Astrocyte of the spinal cord (primary cell): ENCODE data around the gene P3R3URF.

Source experiments
- DNase-seq: peaks from one replicate; pipeline ENCODE4 v3.0.0; 2011; ENCODE audit warnings: low read depth, low spot score
- H3K4me3 ChIP-seq: 2 replicates; pipeline ENCODE4 v1.5.1; 2011; ENCODE audit warnings: low read depth, mild to moderate bottlenecking, low read length, moderate library complexity
- in situ Hi-C: cut with HindIII; loops from 2 replicates; pipeline ENCODE4 v1.10.0; 2017; ENCODE audit warnings: low sequenced_read_pairs
- TF ChIP-seq, protein P1 (sequence below): IDR thresholded peaks from 2 replicates; pipeline ENCODE4 v1.5.1; 2012; ENCODE audit warnings: low read depth, mild to moderate bottlenecking, low read length, inconsistent platforms

P3R3URF gene

DNA sequence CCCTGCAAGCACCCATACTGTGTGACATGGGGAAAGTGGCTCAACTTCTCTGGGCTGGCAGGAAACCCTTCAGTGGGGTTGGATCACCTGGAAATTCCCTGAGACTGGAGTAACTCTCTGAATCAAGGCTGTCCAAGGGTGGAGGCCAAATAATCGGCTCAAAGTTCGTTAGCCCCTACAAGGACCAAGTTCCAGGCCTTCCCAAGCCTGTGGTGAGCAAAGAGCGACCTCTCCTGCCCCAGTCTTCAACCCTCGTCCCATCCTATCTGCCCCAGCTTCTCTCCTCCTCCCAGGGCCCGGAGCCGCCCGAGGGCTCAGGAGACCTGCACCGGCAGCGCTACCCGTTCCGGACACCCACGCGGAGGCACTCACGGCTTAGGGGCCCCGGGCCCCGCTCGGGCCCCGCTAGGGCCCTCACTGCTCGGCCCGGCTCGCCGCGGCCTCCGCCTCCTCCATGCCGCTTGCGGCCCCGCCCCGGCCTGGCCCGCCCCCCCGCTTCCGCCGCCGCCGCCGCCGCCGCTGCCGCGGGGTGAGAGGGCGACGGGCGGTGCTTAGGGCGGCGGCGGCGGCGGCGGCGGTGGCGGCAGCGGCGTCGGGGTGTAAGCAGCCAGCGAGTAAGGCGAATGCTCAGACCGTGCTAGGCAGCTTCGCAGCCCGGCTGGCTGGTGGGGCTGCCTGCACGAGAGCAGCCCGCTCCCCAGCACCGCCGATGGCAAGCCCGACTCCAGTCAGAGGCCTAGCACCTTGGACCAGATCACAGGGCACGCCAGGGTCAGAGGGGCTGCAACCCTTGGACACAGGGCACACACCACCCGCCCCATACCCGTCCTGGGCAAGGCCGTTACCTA, 21.9 kb upstream of the P3R3URF start, which contains the start of gene POMGNT1:
TSS of gene POMGNT1 (minus strand) at position 471 of the 848 bp plus-strand sequence. CDS start 613 bp downstream, outside the sequence.
- DNase-seq: peak; percentile 47
- TF ChIP-seq, protein P1, sequence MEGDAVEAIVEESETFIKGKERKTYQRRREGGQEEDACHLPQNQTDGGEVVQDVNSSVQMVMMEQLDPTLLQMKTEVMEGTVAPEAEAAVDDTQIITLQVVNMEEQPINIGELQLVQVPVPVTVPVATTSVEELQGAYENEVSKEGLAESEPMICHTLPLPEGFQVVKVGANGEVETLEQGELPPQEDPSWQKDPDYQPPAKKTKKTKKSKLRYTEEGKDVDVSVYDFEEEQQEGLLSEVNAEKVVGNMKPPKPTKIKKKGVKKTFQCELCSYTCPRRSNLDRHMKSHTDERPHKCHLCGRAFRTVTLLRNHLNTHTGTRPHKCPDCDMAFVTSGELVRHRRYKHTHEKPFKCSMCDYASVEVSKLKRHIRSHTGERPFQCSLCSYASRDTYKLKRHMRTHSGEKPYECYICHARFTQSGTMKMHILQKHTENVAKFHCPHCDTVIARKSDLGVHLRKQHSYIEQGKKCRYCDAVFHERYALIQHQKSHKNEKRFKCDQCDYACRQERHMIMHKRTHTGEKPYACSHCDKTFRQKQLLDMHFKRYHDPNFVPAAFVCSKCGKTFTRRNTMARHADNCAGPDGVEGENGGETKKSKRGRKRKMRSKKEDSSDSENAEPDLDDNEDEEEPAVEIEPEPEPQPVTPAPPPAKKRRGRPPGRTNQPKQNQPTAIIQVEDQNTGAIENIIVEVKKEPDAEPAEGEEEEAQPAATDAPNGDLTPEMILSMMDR: no peak
- H3K4me3 ChIP-seq: peak within 1 kb of the TSS; percentile 87
- in situ Hi-C loops: no loop called here

DNA sequence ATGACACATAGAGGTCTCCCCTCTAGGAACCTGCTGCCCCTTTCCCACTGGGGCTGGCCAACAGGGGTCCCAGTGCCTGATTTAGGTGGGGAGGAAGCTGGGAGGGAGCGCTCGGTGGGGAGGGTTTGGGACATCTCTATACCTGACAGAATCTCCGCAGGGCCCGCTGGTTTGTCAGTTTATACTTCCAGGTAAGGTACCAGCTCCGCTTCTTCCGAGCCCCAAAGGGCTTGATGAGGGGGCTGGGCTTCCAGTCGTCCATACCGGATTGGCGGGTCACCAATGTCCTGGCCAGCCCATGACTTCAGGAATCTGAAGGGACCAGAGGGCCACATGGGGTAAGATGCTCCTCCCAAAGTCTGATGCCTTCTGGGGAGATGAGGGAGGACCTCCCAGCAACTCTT, 21.3 kb upstream of the P3R3URF start:
- peak overlapping the region; percentile 87 for H3K4me3 ChIP-seq
- TF ChIP-seq, protein P1: no peak
- no peak for DNase-seq
- in situ Hi-C loops: no loop called here

DNA sequence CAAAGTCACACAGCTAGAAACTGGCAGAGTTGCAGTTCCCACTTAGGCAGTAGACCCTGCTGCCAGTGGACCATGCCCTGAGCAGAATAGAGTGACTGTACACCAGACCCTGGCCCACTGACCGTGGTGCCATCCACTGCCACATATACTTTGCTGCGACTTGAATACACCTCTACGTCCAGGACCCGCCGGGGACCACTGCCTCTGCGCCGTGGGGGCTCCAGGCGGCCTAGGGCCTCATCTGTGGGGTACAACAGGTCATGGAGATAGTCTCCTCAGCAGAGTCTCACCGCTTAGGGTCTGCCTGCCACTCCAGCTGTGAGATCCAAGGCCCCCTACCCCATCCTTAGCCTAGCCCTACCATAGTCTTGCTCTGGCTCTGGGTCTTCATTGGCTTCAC, 20.3 kb upstream of the P3R3URF start:
- in situ Hi-C loops: no loop called here
- DNase-seq: no peak
- no peak overlapping the region for H3K4me3 ChIP-seq
- TF ChIP-seq, protein P1: no peak

DNA sequence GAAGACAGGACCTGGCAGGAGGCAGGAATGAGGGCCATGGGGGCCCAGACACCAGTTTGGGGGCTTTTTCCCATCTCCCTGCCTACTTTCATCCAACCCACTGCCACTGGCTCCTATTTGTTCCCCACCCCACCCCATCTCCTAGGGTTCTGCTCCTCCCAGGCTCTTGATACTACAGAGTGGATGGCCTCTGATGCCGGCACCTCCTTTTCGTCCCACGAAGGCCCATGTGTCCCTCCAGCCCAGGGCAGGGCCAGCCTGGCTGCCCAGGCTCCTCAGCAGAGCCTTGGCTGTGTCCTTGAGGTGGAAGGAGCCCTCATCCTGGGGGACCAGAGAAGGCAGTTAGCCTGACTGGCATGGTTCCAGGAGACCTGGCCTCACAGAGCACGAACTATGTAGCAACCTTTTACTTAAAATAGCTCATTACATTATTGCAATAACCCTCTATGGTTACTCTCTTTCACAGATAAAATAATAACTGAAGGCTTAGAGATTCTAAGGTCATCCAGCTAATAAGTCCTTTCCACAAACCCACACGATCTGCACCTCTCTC, 18.4 kb upstream of the P3R3URF start:
- no peak for DNase-seq
- in situ Hi-C loops: no loop called here
- H3K4me3 ChIP-seq: no peak overlapping the region
- TF ChIP-seq, protein P1: no peak

DNA sequence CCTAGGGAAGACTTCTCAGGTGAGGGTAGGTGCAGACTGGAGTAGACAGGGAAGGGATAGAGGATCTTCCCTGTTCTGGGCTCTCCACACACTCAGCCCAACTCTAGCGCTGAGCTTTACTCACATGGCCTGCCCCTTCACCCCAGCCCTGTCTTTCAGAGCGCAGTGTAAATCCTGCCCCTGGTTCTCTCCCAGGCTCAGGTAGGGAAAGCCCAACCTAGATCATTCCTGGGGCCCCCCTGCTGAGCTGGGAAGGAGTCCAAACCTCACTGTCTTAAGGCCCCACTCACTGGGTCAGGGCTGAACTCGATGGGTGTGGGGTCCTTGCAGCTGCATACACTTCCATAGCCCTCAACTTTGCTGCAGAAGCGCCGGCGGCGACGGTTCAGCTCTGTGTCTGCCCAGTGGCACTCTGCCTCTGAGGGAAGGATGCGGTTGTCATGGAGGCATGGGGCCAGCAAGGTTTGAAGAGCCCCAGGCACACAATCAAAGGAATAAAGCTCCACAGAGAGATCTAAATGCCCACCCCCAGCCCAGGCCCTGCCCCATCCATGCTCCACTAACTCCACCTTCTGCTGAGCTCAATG, 17.8 kb upstream of the P3R3URF start:
- DNase-seq: no peak
- no peak overlapping the region for H3K4me3 ChIP-seq
- in situ Hi-C loops: no loop called here
- TF ChIP-seq, protein P1: no peak

DNA sequence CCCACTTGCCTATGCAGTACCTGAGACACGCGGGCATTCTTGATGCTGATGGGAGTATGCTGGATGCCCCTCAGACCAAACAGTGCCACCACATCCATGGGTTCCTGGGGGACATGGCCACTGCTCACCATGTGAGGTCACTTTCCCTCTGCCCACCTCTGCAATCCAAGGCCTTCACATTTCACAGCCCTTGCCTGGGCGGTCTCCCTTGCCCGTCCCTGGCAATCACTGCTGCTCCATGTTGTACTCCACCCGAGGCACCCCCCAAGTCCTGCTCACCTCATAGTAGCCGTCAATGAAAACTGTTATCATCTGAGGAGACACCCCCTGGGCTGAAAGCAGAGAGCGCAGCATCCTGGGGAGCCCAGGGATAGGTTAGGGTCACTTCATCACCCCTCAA, 17.0 kb upstream of the P3R3URF start:
- no peak overlapping the region for H3K4me3 ChIP-seq
- TF ChIP-seq, protein P1: no peak
- no peak for DNase-seq
- in situ Hi-C loops: no loop called here
